Measurements from ENCODE around the gene SLC35E4.
"Not testable (repeated sequence)": the region's sequence is repeated elsewhere in the genome, so short reads cannot be mapped to it uniquely, and the experiment has no call there.

The SLC35E4 gene

DNA sequence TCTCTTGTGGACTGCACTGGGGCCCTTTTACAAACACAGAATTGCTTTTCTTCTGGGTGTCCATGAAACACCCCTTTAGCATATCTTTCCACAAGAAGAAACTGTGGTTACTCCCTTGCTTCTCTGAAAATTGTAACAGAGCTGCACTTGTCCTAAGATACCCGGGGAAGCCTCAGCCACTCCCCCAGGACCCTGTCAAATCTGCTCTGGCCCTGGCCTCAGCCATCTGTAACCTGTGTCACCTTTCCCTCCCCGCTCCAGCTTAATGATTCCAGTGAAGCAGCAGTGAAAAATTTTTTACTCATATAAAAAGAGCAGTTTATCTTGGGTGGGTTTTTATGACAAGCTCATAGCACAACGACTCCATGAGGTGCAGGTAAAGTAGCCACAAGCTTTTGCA, 35.5 kb downstream of the SLC35E4 start:
- no peak for TF ChIP-seq CTCF (conservative IDR thresholded peaks at IDR 0.05; ENCODE audit: control insufficient read depth, insufficient read depth, low read depth, low read length)
- no peak overlapping the region for H3K4me3 ChIP-seq (ENCODE audit: control insufficient read depth, low read depth, low read length)
- no peak for DNase-seq (ENCODE audit: low read depth)

- TF ChIP-seq CTCF (conservative IDR thresholded peaks at IDR 0.05; ENCODE audit: control insufficient read depth, insufficient read depth, low read depth, low read length), result no peak
- no peak overlapping the region for H3K4me3 ChIP-seq (ENCODE audit: control insufficient read depth, low read depth, low read length)
- DNase-seq (ENCODE audit: low read depth), result no peak
Measured at GRCh38 chr22:30673136-30673535, 37.6 kb downstream of the SLC35E4 start.

DNA sequence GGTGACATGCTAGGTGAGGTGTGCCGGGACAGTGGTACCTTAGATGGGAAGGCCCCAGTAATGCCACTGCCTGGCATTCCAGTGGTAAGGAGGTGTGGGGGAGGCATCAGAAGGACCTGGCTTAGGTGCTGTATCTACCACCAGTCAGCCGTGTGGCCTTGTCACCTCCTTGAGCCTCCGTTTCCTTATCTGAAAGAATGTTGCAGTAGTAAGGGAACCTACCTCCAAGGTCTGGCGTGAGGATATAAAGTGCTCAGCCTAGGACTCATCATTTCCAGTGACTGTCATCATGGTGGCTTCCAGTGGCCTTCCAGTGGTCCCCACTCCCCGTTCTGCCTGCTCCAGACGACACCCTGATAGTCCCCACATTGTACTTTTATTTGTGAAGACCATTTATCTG, 38.9 kb downstream of the SLC35E4 start:
- no peak for DNase-seq (ENCODE audit: low read depth)
- no peak overlapping the region for H3K4me3 ChIP-seq (ENCODE audit: control insufficient read depth, low read depth, low read length)
- TF ChIP-seq CTCF (conservative IDR thresholded peaks at IDR 0.05; ENCODE audit: control insufficient read depth, insufficient read depth, low read depth, low read length), result no peak

GRCh38 chr22:30675436-30675835, 39.9 kb downstream of the SLC35E4 start:
- no peak overlapping the region for H3K4me3 ChIP-seq (ENCODE audit: control insufficient read depth, low read depth, low read length)
- no peak for TF ChIP-seq CTCF (conservative IDR thresholded peaks at IDR 0.05; ENCODE audit: control insufficient read depth, insufficient read depth, low read depth, low read length)
- no peak for DNase-seq (ENCODE audit: low read depth)

DNA sequence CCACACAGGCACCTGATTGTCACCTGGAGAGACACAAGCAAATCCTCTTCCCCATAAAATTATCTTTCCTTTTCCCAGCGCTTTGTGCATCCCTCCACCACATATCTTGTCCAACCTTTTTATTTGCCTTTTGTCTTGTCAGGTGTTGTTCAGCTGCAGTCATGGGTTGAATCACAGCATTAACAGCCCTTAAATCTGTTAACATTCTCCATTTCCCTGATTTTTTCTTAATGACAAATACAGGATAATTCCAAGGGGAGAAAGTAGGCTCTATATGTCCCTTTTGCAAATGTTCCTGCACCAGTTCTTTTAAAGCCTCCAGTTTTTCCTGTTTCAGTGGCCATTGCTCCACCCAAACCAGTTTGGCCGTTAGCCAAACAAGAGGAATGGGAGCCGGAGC, 41.0 kb downstream of the SLC35E4 start:
- DNase-seq (ENCODE audit: low read depth); H3K4me3 ChIP-seq (ENCODE audit: control insufficient read depth, low read depth, low read length): not testable (repeated sequence)

- not testable (repeated sequence) for DNase-seq (ENCODE audit: low read depth); H3K4me3 ChIP-seq (ENCODE audit: control insufficient read depth, low read depth, low read length)
Measured at GRCh38 chr22:30679895-30680690, 44.5 kb downstream of the SLC35E4 start.

DNA sequence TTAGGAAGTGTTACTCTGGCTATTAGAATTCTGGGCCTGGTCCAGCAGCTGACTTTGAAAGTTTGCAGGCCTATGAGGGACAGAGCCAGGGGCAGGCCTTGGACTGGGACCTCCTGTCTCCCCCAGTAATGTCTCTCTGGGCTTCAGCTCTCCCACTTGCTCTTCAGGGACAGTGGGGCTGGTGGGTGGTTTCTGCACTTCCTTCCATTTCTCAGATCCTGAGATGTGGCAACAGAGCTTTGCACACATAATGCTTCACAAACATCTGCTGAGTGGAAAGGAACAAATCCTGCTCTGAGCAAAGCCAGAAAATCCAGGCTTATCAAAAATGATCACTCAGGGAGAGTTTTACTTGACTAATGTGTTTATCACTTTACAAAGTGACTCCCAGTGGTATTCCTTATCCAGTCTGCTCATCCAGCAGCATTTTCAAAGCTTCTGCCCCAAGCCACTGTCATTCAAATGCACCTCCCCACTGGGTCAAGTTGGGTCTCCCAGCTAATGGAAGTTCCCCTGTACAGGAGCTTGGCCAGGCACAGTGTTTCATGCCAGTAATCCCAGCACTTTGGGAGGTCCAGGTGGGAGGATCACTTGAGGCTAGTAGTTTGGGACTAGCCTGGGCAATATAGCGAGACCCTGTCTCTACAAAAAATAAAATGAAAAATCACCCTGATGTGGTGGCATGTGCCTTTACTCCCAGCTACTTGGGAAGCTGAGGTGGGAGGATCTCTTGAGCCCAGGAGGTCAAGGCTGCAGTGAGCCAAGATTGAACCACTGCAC, 45.6 kb downstream of the SLC35E4 start:
- H3K4me3 ChIP-seq (ENCODE audit: control insufficient read depth, low read depth, low read length), result no peak overlapping the region
- no peak for TF ChIP-seq CTCF (conservative IDR thresholded peaks at IDR 0.05; ENCODE audit: control insufficient read depth, insufficient read depth, low read depth, low read length)
- no peak for DNase-seq (ENCODE audit: low read depth)

All from fibroblast of mammary gland (primary cell).